A549 treated with RU486 at 1 μM for 4 hours (cell line): ENCODE results near the gene OR10D3. TPM values are rescaled to one million over a fixed set of nuclear protein-coding genes. Genes with fewer than 3 reads are reported as not detected.

Experiments used
- total RNA-seq: library from RNA; stranded (reverse); fragments of 200-300 nt; extraction: Qiagen RNA extraction; gene quantifications from 5 replicates; pipeline ENCODE4 v1.2.3, GENCODE V29; 2022; ENCODE audit warnings: low read depth

Gene OR10D3
- total RNA-seq = not detected in 5 replicates

GRCh38 chr11:124183068-124183467, at the start of gene OR10D3:
TSS of gene OR10D3 (plus strand) at chr11:124183345. CDS start at chr11:124185270, 1,925 bp downstream.

Other genes with a start within 250 kb of the OR10D3 start
- not detected in 5 replicates for gene OR4D5, start 243.7 kb upstream of the OR10D3 start, total RNA-seq
- not detected in 5 replicates for gene OR6T1, start 239.5 kb upstream of the OR10D3 start, total RNA-seq
- not detected in 5 replicates for gene OR10S1, start 205.6 kb upstream of the OR10D3 start, total RNA-seq
- gene OR10G6, start 188.2 kb upstream of the OR10D3 start, total RNA-seq = not detected in 5 replicates
- not detected in 5 replicates for gene OR10G4, start 170.3 kb upstream of the OR10D3 start, total RNA-seq
- gene OR10G9, start 160.3 kb upstream of the OR10D3 start, total RNA-seq = not detected in 5 replicates
- gene OR10G8, start 156.5 kb upstream of the OR10D3 start, total RNA-seq = not detected in 5 replicates
- not detected in 5 replicates for gene OR10G7, start 142.0 kb upstream of the OR10D3 start, total RNA-seq
- 0.15 to 0.44 TPM (median 0.23 TPM) in 5 replicates for gene VWA5A, start 67.9 kb upstream of the OR10D3 start, total RNA-seq
- not detected in 5 replicates for gene OR8G1, start 57.8 kb downstream of the OR10D3 start, total RNA-seq
- not detected in 5 replicates for gene OR8G5, start 73.0 kb downstream of the OR10D3 start, total RNA-seq
- gene OR8D1, start 130.6 kb downstream of the OR10D3 start, total RNA-seq = not detected in 5 replicates
- not detected in 5 replicates for gene OR8D2, start 136.9 kb downstream of the OR10D3 start, total RNA-seq
- not detected in 5 replicates for gene OR8B2, start 201.2 kb downstream of the OR10D3 start, total RNA-seq
- gene OR8B3, start 215.7 kb downstream of the OR10D3 start, total RNA-seq = not detected in 5 replicates
- not detected in 5 replicates for gene OR8B4, start 241.5 kb downstream of the OR10D3 start, total RNA-seq